ENCODE measurements around the gene LPIN1.
A peak's percentile ranks its signal among the peaks of the same experiment; 100 is the strongest.
"Not testable (repeated sequence)": the region's sequence is repeated elsewhere in the genome, so short reads cannot be mapped to it uniquely, and the experiment has no call there.

The LPIN1 gene

GRCh38 chr2:11715987-11716652 lies 30.3 kb upstream of the LPIN1 start:
- no peak for DNase-seq

DNA sequence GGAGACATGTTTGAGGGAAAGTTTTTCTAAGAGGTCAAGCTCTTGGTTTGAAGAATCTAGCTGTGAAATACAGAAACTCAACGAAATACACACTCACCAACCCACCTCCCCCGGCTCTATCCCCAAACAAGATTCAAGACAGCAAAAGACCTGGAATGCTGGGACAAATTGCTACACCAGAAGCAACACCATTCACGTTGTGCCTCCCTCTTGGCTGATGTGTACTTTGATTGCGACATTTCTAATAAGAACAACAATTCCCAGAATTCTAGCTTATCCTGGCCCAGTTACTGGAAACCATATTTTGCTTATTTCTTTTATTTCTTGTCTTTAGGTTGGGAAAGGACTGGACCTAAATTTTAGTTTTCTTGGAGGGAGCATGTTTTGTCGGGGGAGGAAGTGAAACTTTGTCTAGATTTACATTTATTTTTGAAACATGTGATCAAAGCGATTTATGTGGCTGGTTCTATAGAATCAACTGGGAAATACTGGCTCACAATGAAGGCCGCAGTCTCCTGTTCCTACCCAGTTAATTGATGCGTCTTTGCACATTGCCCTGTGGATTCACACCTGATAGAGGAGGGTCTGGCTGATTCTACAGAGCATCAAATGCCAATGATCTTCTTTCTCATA lies 29.6 kb upstream of the LPIN1 start:
- DNase-seq: no peak

- DNase-seq: no peak
These were observed 28.8 kb upstream of the LPIN1 start for GRCh38 chr2:11717623-11718022.

GRCh38 chr2:11718606-11719005 lies 27.8 kb upstream of the LPIN1 start:
- no peak for DNase-seq

GRCh38 chr2:11719230-11719977 lies 27.0 kb upstream of the LPIN1 start:
- DNase-seq: no peak

GRCh38 chr2:11720752-11721151 lies 25.7 kb upstream of the LPIN1 start:
- DNase-seq: no peak

DNA sequence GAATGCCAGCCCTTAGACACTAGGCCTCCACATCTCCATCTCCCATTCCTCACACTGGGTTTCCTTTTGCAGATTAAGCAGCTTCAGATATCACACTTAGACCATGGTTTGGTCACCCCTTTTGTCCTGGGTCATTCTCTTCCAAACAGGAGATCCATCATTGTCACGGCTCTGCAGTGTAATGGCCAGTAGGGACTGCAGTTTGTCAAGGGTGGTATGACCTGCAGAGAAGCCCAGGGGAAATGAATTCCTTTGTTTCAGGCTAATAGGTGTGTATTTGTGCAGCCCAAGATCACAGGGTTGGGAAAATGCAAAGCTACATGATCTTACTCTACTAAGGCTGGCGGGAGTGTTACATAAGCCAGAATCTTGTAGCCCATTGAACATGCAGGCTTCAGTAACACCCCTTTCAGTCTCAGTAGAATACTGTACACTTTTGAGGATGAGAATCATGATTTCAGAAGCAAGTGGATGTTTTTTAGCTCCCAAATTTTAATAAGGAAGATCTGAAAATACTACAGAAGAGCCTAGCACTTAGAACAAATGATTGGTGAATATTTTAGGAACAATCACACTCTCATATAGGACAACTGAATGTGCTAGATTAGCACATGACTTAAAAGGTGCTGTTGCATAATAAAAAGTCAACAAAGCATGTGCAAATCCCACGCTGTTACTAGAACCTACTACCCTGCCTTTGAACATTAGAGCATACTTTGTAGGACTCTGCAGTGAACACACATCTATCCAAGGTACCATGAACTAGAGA lies 24.0 kb upstream of the LPIN1 start:
- no peak for DNase-seq

DNA sequence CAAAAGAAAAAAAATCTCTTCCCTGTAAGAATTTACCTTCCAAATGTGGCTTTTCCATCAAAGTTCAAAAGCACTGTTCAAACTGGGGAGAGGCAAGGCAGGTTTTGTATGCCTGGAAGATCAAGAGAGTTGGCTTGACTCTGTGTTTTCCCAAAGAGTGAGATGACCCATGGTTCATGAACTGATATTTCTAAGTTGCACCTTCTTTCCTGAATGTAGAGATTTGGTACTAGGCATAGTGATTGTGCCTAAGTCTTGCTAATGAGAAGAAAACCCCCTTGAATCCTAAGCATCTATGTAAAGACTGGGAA lies 23.4 kb upstream of the LPIN1 start:
- DNase-seq: no peak

GRCh38 chr2:11724151-11724550 lies 22.3 kb upstream of the LPIN1 start:
- DNase-seq: no peak

DNA sequence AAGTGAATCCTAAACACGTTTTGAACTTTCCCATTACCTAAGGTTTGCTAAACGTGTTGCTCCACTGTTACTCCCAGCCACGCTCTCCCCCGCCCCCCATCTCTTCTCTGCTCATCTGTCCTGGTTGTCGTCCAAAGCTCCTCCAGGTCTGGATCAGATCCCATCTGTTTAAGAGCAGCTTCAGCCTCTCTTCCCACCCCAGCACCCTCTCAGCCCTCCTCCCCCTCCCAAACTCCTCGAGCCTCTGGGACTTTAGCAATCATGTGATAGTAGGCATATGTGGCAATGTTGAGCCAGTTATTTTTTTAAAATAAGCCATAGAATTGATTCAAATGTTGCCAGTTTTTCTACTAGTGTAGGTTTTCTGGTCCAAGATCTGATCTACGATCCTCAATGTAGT lies 20.0 kb upstream of the LPIN1 start:
- no peak for DNase-seq

DNA sequence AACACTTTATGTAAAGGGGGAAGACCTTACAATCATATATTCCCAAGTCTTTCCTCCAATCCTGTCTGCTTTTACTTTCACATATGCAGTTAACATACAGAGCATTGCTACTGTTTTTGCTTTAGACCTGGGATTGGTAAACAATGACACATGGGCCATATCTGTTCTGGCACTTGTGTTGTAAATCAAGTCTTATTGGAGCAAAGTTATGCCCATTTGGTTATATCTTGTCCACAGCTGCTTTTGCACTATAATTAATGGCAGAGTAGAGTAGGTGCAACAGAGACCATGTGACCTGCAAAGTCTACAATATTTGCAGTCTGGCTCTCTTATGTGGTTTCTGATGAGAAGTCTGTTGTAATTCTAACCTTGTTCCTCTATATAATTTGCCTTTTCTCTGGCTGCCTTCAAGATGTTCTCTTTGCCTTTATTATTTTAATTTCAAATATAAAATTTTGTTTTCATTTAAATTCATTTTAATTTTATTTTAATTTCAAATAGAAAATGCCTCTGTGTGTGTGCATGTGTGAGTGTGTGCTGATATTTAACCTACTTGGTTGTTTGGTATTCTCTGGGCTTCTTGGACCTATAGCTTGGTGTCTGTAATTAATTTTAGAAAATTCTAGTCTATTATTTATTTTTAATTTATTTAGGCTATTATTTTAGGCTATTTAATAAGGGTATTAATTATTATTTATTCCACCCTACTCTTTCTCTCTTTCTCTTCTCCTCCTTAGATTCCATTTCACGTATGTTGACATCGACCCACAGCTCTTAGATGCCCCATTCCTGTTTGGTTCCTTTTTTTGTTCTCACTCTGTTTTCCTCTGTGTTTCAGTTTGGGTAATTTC lies 16.8 kb upstream of the LPIN1 start:
- no peak for DNase-seq

GRCh38 chr2:11731214-11731984 lies 15.0 kb upstream of the LPIN1 start:
- DNase-seq: not testable (repeated sequence)

GRCh38 chr2:11732587-11732986 lies 13.8 kb upstream of the LPIN1 start:
- DNase-seq: no peak

DNA sequence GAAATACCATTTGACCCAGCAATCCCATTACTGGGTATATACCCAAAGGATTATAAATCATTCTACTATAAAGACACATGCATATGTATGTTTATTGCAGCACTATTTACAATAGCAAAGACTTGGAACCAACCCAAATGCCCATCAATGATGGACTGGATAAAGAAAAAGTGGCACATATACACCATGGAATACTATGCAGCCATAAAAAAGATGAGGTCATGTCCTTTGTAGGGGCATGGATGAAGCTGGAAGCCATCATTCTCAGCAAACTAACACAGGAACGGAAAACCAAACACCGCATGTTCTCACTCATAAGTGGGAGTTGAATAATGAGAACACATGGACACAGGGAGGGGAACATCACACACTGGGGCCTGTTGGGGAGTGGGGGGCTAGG lies 8.6 kb upstream of the LPIN1 start:
- DNase-seq: not testable (repeated sequence)

GRCh38 chr2:11738589-11739436 lies 7.6 kb upstream of the LPIN1 start:
- no peak for DNase-seq

GRCh38 chr2:11740723-11741122 lies 5.7 kb upstream of the LPIN1 start:
- no peak for DNase-seq

- no peak for DNase-seq
These were observed 4.1 kb upstream of the LPIN1 start for GRCh38 chr2:11742317-11742701.

DNA sequence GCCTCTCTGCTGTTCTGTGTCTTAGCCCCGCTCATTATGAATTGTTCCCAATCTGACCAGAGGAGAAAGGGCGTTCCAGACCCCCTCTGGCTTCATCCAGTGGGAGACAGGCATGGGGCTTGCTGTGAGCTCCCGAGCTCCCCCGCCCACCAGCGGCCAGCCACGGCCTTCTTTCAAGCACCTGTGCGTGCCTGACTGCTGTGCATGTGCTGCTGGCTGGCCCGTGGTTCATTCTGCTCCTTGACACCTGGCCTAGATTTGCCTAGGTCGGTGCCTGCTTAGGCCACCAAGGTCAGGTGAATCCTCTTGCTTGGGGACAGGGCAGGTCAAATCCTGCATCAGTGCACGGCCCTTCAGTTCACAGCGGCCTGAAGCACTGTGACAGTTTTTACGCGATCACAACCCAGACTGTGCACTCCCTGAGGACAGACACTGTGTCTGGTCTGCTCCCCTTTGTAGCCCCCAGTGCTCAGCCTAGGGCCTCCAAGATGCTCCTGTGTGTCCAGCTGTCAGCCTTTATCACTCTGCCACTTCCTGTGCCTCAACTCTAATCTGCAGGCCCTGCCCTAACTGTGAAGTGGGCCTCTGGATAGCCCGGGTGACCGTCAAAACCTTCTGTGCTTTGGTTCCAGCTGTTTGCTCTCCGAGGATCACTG lies 3.6 kb upstream of the LPIN1 start:
- DNase-seq: no peak

GRCh38 chr2:11743366-11743765 lies 3.1 kb upstream of the LPIN1 start:
- no peak for DNase-seq

GRCh38 chr2:11743846-11744553 lies 2.4 kb upstream of the LPIN1 start:
- peak; percentile 19 for DNase-seq

All from activated gamma-delta T cell (primary cell).